Neutrophil (primary cell): Measurements from ENCODE around the gene CDHR5.

Experiments used
- H3K27ac ChIP-seq: fragments of 200-600 bp; sonication (generic); 2 replicates; pipeline ENCODE4 v1.5.1; 2016; ENCODE audit warnings: mild to moderate bottlenecking, moderate library complexity
- H3K27me3 ChIP-seq: fragments of 200-600 bp; sonication (generic); 2 replicates; pipeline ENCODE4 v1.6.0; 2016; ENCODE audit warnings: mild to moderate bottlenecking
- H3K36me3 ChIP-seq: fragments of 200-600 bp; sonication (generic); 2 replicates; pipeline ENCODE4 v1.5.1; 2017
- H3K4me1 ChIP-seq, 2 experiments: fragments of 200-600 bp in 1 of 2; sonication (generic) in 1 of 2; 1 replicate in 1 of 2; 2 replicates in 1 of 2; pipeline versions ENCODE4 v1.5.1 to v1.6.1; 2013 to 2016; ENCODE audit warnings: low read depth in 1 of 2, low read length in 1 of 2, mild to moderate bottlenecking in 1 of 2, moderate library complexity in 1 of 2; ENCODE audit not compliant: control insufficient read depth in 1 of 2, insufficient read depth in 1 of 2
- H3K4me3 ChIP-seq, 2 experiments: fragments of 200-600 bp in 1 of 2; sonication (generic) in 1 of 2; 1 replicate in 1 of 2; 2 replicates in 1 of 2; pipeline ENCODE4 v1.5.1; 2013 to 2016; ENCODE audit warnings: low read depth in 1 of 2, low read length in 1 of 2, mild to moderate bottlenecking in 1 of 2, moderate library complexity in 1 of 2
- H3K9me3 ChIP-seq: fragments of 200-600 bp; sonication (generic); 2 replicates; pipeline ENCODE4 v1.5.1; 2016
- TF ChIP-seq, protein P1 (sequence below): fragments of 200-600 bp; sonication (generic); IDR thresholded peaks from 2 replicates; pipeline ENCODE4 v1.5.1; 2016; ENCODE audit warnings: antibody characterized with exemption

The CDHR5 gene

DNA sequence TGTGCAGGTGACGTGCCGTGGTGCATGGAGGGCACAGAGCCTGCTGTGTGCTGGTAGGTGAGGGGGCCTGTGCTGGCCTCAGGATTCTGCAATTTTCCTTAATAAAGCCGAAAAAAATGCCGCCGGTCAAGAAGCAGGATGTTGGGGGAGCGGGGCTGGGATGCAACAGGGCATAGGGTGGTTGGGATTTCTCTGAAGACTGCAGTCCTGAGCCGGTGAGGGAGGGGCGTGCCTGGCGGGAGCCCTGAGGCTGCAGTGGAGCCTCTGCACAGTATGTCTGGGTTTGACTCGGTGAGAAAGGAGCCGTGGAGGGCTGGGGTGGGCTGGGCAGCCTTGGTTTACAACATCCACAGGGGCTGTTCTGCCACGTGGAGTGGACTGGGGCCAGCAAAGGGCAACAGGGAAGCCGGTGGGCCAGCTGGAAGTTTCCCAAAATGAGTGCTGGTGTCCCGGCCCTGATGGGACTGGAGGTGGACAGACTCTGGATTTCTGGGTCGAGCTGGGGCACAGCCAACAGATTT, 1.3 kb downstream of the CDHR5 start:
- Histone ChIP-seq H3K4me3 (no peak overlapping the region), H3K27me3 (peaks cover 39% of the 10 kb centered on the region)

DNA sequence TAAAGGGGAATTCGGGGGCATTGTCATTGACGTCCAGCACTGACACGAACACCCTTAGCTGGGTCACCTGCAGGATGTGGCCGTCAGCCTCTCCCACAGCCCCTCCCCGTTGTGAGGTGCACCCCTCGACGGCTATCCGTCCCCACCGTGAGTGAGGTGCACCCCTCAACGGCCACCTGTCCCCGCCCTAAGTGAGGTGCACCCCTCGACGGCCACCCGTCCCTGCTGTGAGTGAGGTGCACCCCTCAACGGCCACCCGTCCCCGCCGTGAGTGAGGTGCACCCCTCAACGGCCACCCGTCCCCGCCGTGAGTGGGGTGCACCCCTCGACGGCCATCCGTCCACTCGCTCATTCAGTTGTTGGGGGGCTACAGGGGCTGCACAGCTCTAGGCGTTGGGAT, 2.9 kb downstream of the CDHR5 start:
- TF ChIP-seq, protein P1, sequence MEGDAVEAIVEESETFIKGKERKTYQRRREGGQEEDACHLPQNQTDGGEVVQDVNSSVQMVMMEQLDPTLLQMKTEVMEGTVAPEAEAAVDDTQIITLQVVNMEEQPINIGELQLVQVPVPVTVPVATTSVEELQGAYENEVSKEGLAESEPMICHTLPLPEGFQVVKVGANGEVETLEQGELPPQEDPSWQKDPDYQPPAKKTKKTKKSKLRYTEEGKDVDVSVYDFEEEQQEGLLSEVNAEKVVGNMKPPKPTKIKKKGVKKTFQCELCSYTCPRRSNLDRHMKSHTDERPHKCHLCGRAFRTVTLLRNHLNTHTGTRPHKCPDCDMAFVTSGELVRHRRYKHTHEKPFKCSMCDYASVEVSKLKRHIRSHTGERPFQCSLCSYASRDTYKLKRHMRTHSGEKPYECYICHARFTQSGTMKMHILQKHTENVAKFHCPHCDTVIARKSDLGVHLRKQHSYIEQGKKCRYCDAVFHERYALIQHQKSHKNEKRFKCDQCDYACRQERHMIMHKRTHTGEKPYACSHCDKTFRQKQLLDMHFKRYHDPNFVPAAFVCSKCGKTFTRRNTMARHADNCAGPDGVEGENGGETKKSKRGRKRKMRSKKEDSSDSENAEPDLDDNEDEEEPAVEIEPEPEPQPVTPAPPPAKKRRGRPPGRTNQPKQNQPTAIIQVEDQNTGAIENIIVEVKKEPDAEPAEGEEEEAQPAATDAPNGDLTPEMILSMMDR, result no peak
- no peak overlapping the region for H3K27ac ChIP-seq
- H3K27me3 ChIP-seq, result peaks cover 23% of the 10 kb centered on the region
- no peak overlapping the region for H3K4me3 ChIP-seq
- H3K4me1 ChIP-seq, result peaks cover 4% of the 10 kb centered on the region in 2 experiments
- no peaks in the 10 kb centered on the region for H3K36me3 ChIP-seq
- no peaks in the 10 kb centered on the region for H3K9me3 ChIP-seq

More for the DNA sequence above, 1.3 kb downstream of the CDHR5 start:
- Histone ChIP-seq H3K4me1 (no peaks in the 10 kb centered on the region), H3K36me3 (no peaks in the 10 kb centered on the region), H3K27ac (no peak overlapping the region), H3K9me3 (no peaks in the 10 kb centered on the region)
- TF ChIP-seq, protein P1, result no peak

DNA sequence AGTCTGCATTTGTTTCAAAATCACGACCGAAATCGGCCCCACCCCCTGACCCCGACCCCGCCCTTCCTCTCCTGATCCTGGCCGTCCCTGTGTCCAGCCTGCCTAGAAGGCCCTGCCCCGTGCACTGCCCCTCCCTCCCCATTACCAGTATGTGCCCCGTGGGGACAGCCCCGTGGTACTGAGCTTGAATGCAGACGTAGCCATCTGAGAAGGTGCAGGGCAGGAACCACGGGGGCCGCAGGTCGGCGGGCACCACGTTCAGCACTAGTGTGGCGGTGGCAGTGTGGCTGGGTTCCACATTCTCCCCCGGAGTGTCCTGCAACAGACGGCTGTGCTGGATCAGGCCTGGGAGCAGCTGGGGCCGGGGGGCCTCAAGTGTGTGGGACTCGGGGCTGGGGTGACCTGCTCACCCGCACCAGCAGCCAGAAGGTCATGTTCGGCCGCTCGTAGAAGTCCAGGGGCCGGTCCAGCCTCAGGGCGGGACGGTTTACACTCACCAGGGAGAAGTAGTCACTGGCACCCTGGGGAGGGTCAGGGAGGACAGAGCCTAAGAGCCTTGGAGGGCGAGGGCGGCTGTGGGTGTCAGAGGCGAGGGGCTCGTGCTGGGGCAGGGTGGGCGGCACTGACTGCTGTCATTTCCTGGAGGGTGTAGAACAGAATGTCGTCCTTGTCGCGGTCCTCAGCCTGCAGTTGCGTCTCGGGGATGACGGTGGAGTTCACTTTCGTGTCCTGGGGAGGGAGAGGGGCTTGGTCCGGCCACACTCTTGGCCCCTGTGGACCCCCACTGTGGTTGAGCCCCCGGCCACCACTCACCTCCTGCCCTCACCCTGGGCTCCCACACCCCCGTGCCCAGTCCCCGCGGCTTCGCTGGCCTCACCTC, 3.6 kb downstream of the CDHR5 start:
- H3K4me3 ChIP-seq, result no peak overlapping the region
- no peaks in the 10 kb centered on the region for H3K36me3 ChIP-seq
- H3K27ac ChIP-seq, result no peak overlapping the region
- H3K27me3 ChIP-seq, result peaks cover 17% of the 10 kb centered on the region
- H3K9me3 ChIP-seq, result no peaks in the 10 kb centered on the region
- peaks cover 10 to 11% of the 10 kb centered on the region in 2 experiments for H3K4me1 ChIP-seq
- TF ChIP-seq, protein P1, result no peak

DNA sequence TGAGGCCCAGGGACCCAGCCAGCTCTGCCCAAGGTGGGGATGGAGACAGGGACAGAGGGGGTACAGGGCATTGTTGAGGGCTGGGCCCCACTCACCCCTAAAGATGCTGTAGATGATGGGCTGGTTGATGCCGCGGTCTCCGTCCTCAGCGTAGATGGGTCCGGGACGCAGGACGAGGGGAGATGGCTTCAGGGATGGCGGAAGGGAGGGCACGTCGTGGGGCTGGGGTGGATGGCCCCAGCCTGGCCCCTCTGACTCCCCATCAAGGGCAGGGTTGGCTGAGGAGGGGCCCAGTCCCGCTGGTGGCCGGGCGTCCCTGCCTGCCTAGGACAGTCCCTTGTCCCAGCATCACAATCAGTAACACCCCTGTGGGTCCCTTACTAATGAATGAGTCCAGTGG, 4.6 kb downstream of the CDHR5 start:
- Histone ChIP-seq H3K9me3 (no peaks in the 10 kb centered on the region), H3K27ac (no peak overlapping the region)

DNA sequence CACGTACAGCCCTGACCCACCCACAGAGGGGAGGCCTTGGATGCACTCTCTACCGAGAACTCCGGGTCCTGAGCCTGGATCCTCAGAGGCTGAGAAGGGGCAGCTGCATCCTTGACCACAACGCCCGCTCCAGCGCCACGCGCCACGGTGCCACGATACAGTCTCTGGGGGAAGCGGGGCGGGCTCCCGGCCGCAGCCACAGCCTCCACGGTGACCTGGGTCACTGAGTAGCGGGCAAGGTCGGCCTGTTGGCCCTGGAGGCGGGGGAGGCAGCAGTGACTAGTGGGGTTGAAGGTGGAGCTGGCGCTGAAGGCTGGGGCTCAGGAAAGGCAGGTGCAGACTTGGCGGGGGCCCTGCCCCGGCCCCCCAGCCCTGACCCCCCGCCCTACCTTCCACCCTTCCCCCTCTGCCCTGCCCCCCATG, 5.1 kb downstream of the CDHR5 start:
- Histone ChIP-seq H3K36me3 (peaks cover 8% of the 10 kb centered on the region), H3K9me3 (no peaks in the 10 kb centered on the region), H3K4me1 (peaks cover 20 to 23% of the 10 kb centered on the region in 2 experiments), H3K4me3 (no peak overlapping the region), H3K27ac (no peak overlapping the region), H3K27me3 (peaks cover 1% of the 10 kb centered on the region)
- TF ChIP-seq, protein P1, result no peak

More for the DNA sequence above, 4.6 kb downstream of the CDHR5 start:
- Histone ChIP-seq H3K4me3 (no peak overlapping the region), H3K27me3 (peaks cover 7% of the 10 kb centered on the region), H3K36me3 (peaks cover 2% of the 10 kb centered on the region), H3K4me1 (peaks cover 15 to 17% of the 10 kb centered on the region in 2 experiments)
- TF ChIP-seq, protein P1, result no peak
